Adrenal gland (tissue), 5 donors: ENCODE data around the gene EVC.

Experiments
- POLR2A ChIP-seq, 2 donors: fragments of 450-650 bp; IDR thresholded peaks; one replicate each; pipeline ENCODE4 v1.6.1; 2017; ENCODE audit warnings: antibody characterized with exemption in 2 of 2, mild to moderate bottlenecking in 2 of 2, moderate library complexity in 1 of 2
- TF ChIP-seq, protein P1 (sequence below), 6 experiments: fragments of 450-650 bp in 4 of 6; fragments of 200-600 bp in 2 of 6; sonication (generic) in 1 of 6; IDR thresholded peaks; 1 replicate in 5 of 6; 2 replicates in 1 of 6; pipeline versions ENCODE4 v1.5.1 to v1.8.0; 2016 to 2021; ENCODE audit warnings: antibody characterized with exemption in 6 of 6, mild to moderate bottlenecking in 2 of 6, moderate library complexity in 1 of 6
- donor health status: DM: no; HTN: no; CAD: no.

DNA sequence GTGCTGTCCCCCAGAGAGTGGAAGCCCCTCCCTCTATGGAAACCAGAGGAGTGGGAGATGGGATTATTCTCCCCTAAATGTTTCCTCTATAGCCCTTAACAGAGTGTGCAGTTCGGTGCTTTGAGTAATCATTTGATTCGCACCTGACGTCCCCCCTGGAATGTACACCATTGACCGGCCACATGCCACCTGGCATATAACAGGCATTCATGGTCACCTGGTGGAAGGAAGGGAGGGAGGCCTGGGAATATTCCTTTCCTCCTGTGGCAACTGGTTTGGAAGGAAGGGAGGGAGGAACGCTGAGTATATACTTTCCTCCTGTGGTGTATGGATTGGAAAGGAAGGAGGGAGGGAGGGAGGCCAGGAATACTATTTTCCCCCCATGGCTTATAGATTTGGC lies 104.6 kb downstream of the EVC start:
- TF ChIP-seq, protein P1, sequence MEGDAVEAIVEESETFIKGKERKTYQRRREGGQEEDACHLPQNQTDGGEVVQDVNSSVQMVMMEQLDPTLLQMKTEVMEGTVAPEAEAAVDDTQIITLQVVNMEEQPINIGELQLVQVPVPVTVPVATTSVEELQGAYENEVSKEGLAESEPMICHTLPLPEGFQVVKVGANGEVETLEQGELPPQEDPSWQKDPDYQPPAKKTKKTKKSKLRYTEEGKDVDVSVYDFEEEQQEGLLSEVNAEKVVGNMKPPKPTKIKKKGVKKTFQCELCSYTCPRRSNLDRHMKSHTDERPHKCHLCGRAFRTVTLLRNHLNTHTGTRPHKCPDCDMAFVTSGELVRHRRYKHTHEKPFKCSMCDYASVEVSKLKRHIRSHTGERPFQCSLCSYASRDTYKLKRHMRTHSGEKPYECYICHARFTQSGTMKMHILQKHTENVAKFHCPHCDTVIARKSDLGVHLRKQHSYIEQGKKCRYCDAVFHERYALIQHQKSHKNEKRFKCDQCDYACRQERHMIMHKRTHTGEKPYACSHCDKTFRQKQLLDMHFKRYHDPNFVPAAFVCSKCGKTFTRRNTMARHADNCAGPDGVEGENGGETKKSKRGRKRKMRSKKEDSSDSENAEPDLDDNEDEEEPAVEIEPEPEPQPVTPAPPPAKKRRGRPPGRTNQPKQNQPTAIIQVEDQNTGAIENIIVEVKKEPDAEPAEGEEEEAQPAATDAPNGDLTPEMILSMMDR (IDR thresholded peaks at IDR 0.05): no peak
- no peak for TF ChIP-seq POLR2A (IDR thresholded peaks at IDR 0.05)
